ENCODE results near the gene TROAP.

Gene TROAP

DNA sequence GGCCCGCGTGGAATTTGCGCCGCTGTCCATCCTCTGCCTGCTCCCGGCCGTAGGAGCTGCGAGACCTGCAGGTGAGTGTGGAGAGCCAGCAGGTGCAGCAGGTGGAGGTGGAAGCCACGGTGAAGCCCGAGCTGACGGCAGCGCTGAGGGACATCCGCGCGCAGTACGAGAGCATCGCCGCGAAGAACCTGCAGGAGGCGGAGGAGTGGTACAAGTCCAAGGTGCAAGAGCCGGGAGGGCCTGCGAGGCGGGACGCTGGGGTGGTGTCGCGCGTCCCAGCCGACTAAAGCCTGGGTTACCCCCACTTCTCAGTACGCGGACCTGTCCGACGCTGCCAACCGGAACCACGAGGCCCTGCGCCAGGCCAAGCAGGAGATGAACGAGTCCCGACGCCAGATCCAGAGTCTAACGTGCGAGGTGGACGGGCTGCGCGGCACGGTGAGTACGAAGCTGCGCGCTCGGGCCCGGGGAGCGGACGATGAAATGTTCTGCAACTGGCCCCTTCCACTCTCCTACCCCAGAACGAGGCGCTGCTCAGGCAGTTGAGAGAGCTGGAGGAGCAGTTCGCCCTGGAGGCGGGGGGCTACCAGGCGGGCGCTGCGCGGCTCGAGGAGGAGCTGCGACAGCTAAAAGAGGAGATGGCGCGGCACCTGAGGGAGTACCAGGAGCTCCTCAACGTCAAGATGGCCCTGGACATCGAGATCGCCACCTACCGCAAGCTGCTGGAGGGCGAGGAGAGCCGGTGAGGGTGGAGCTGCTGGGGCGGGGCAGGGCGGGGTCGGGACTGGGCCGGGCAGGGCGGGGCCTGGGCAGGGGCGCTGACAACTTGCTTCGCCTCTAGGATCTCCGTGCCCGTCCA lies 26.0 kb upstream of the TROAP start (continued):
- no peak for TF ChIP-seq ZNF37A (tag by site-specific recombination; IDR thresholded peaks at IDR 0.05)
- TF ChIP-seq, protein P1, sequence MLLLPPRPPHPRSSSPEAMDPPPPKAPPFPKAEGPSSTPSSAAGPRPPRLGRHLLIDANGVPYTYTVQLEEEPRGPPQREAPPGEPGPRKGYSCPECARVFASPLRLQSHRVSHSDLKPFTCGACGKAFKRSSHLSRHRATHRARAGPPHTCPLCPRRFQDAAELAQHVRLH (tag by site-specific recombination; IDR thresholded peaks at IDR 0.05): 0 out of 2 replicates have a peak, but pooled peaks have one; percentile 37
- TF ChIP-seq ZNF155 (tag by site-specific recombination; IDR thresholded peaks at IDR 0.05): no peak
- no peak for TF ChIP-seq OVOL3 (tag by site-specific recombination; IDR thresholded peaks at IDR 0.05)
- TF ChIP-seq MYNN (tag by site-specific recombination; IDR thresholded peaks at IDR 0.05; ENCODE audit: borderline replicate concordance): no peak
- TF ChIP-seq, protein P2, sequence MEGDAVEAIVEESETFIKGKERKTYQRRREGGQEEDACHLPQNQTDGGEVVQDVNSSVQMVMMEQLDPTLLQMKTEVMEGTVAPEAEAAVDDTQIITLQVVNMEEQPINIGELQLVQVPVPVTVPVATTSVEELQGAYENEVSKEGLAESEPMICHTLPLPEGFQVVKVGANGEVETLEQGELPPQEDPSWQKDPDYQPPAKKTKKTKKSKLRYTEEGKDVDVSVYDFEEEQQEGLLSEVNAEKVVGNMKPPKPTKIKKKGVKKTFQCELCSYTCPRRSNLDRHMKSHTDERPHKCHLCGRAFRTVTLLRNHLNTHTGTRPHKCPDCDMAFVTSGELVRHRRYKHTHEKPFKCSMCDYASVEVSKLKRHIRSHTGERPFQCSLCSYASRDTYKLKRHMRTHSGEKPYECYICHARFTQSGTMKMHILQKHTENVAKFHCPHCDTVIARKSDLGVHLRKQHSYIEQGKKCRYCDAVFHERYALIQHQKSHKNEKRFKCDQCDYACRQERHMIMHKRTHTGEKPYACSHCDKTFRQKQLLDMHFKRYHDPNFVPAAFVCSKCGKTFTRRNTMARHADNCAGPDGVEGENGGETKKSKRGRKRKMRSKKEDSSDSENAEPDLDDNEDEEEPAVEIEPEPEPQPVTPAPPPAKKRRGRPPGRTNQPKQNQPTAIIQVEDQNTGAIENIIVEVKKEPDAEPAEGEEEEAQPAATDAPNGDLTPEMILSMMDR (tag by site-specific recombination; IDR thresholded peaks at IDR 0.05): peak; percentile 86; the same call in 1 of the 2 replicates
- TF ChIP-seq ZNF555 (tag by site-specific recombination; conservative IDR thresholded peaks at IDR 0.05): no peak
- no peak for TF ChIP-seq ZNF175 (tag by site-specific recombination; IDR thresholded peaks at IDR 0.05)
- no peak; the same call in 1 of the 2 replicates for TF ChIP-seq ZNF660 (tag by site-specific recombination; IDR thresholded peaks at IDR 0.05)
- peak; percentile 75 for TF ChIP-seq ZNF2 (tag by site-specific recombination; IDR thresholded peaks at IDR 0.05)
- no peak for TF ChIP-seq HOXD13 (CRISPR knock-in tag; IDR thresholded peaks at IDR 0.05; ENCODE audit: borderline replicate concordance)
- 0 out of 2 replicates have a peak, but pooled peaks have one; percentile 12 for TF ChIP-seq ZNF423 (tag by site-specific recombination; IDR thresholded peaks at IDR 0.05)
- TF ChIP-seq, protein P3, sequence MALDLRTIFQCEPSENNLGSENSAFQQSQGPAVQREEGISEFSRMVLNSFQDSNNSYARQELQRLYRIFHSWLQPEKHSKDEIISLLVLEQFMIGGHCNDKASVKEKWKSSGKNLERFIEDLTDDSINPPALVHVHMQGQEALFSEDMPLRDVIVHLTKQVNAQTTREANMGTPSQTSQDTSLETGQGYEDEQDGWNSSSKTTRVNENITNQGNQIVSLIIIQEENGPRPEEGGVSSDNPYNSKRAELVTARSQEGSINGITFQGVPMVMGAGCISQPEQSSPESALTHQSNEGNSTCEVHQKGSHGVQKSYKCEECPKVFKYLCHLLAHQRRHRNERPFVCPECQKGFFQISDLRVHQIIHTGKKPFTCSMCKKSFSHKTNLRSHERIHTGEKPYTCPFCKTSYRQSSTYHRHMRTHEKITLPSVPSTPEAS (tag by site-specific recombination; IDR thresholded peaks at IDR 0.05): no peak; the same call in 1 of the 2 replicates
- no peak for TF ChIP-seq ZNF776 (tag by site-specific recombination; IDR thresholded peaks at IDR 0.05; ENCODE audit: borderline replicate concordance)
- TF ChIP-seq ZBTB7A (tag by site-specific recombination; IDR thresholded peaks at IDR 0.05; ENCODE audit: low read depth): no peak; the same call in 1 of the 2 replicates
- TF ChIP-seq ZNF26 (tag by site-specific recombination; IDR thresholded peaks at IDR 0.05): no peak
- TF ChIP-seq ZNF280C (tag by site-specific recombination; IDR thresholded peaks at IDR 0.05): no peak
- no peak for TF ChIP-seq ZNF560 (tag by site-specific recombination; IDR thresholded peaks at IDR 0.05; ENCODE audit: borderline replicate concordance)
- TF ChIP-seq ZNF391 (tag by site-specific recombination; IDR thresholded peaks at IDR 0.05; ENCODE audit: borderline replicate concordance, low read depth): no peak
- no peak; the same call in 1 of the 2 replicates for TF ChIP-seq BCL11A (tag by site-specific recombination; IDR thresholded peaks at IDR 0.05; ENCODE audit: low read depth)
- peak; percentile 39; the same call in 1 of the 2 replicates for TF ChIP-seq KLF16 (tag by site-specific recombination; IDR thresholded peaks at IDR 0.05)
- TF ChIP-seq KLF17 (tag by site-specific recombination; IDR thresholded peaks at IDR 0.05): peak; percentile 81
- TF ChIP-seq, protein P4, sequence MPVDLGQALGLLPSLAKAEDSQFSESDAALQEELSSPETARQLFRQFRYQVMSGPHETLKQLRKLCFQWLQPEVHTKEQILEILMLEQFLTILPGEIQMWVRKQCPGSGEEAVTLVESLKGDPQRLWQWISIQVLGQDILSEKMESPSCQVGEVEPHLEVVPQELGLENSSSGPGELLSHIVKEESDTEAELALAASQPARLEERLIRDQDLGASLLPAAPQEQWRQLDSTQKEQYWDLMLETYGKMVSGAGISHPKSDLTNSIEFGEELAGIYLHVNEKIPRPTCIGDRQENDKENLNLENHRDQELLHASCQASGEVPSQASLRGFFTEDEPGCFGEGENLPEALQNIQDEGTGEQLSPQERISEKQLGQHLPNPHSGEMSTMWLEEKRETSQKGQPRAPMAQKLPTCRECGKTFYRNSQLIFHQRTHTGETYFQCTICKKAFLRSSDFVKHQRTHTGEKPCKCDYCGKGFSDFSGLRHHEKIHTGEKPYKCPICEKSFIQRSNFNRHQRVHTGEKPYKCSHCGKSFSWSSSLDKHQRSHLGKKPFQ (tag by site-specific recombination; IDR thresholded peaks at IDR 0.05): no peak
- no peak for TF ChIP-seq YY2 (tag by site-specific recombination; IDR thresholded peaks at IDR 0.05)
- TF ChIP-seq ZNF366 (tag by site-specific recombination; conservative IDR thresholded peaks at IDR 0.05): 0 out of 2 replicates have a peak, but pooled peaks have one; percentile 8
- TF ChIP-seq ZNF48 (tag by site-specific recombination; IDR thresholded peaks at IDR 0.05): no peak
- TF ChIP-seq ZBTB21 (tag by site-specific recombination; IDR thresholded peaks at IDR 0.05): no peak
- TF ChIP-seq ZNF394 (tag by site-specific recombination; IDR thresholded peaks at IDR 0.05; ENCODE audit: borderline replicate concordance): peak; percentile 98
- no peak for TF ChIP-seq ZNF302 (tag by site-specific recombination; IDR thresholded peaks at IDR 0.05; ENCODE audit: low read depth)
- TF ChIP-seq IKZF3 (tag by site-specific recombination; IDR thresholded peaks at IDR 0.05): no peak

Measured in HEK293 (cell line).